ENCODE results near the gene DACT2. TPM values are rescaled to one million over a fixed set of nuclear protein-coding genes. Genes with fewer than 3 reads are reported as not detected.

DACT2 gene
- total and polyA plus RNA-seq, 9 of the 15 experiments (the other 6 are each of a cell fraction or from before 2014, with no cell fraction given): not detected

DNA sequence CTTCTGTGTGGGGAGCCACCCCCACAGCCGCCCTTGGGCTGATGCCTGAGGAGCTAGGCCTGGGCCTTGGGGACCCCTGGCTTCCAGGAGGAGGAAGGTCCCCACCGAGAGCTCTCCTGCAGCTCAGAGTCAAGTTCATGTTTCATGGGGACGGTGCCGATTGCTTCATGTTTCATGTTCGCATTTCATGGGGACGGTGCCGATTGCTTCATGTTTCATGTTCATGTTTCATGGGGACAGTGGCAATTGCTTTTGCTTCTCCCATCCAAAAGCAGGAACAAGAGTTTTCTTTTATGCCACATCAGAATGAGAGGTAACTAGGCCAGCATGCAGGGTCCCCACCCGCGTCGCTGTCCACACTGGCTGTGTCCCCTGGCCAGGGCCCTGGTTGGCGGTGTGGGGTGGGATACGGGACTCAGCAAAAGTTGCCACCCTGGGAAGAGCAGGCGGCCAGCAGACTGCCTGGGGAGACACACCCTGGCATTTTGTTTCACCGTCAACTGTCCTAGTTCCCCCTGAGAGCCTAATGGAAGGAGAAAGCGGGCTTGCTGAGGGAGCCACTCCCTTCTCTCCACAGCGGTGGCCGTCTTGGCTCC is 46.0 kb downstream of the DACT2 start (continued):
- TF ChIP-seq, protein P1, sequence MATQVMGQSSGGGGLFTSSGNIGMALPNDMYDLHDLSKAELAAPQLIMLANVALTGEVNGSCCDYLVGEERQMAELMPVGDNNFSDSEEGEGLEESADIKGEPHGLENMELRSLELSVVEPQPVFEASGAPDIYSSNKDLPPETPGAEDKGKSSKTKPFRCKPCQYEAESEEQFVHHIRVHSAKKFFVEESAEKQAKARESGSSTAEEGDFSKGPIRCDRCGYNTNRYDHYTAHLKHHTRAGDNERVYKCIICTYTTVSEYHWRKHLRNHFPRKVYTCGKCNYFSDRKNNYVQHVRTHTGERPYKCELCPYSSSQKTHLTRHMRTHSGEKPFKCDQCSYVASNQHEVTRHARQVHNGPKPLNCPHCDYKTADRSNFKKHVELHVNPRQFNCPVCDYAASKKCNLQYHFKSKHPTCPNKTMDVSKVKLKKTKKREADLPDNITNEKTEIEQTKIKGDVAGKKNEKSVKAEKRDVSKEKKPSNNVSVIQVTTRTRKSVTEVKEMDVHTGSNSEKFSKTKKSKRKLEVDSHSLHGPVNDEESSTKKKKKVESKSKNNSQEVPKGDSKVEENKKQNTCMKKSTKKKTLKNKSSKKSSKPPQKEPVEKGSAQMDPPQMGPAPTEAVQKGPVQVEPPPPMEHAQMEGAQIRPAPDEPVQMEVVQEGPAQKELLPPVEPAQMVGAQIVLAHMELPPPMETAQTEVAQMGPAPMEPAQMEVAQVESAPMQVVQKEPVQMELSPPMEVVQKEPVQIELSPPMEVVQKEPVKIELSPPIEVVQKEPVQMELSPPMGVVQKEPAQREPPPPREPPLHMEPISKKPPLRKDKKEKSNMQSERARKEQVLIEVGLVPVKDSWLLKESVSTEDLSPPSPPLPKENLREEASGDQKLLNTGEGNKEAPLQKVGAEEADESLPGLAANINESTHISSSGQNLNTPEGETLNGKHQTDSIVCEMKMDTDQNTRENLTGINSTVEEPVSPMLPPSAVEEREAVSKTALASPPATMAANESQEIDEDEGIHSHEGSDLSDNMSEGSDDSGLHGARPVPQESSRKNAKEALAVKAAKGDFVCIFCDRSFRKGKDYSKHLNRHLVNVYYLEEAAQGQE (IDR thresholded peaks at IDR 0.05; ENCODE audit: borderline replicate concordance): 0 out of 2 replicates have a peak, but pooled peaks have one; percentile 7
- TF ChIP-seq, protein P1 (CRISPR knock-in tag; IDR thresholded peaks at IDR 0.05; ENCODE audit: low read depth): no peak
- no peak for TF ChIP-seq ZNF134 (CRISPR knock-in tag; conservative IDR thresholded peaks at IDR 0.05)
- TF ChIP-seq, protein P2, sequence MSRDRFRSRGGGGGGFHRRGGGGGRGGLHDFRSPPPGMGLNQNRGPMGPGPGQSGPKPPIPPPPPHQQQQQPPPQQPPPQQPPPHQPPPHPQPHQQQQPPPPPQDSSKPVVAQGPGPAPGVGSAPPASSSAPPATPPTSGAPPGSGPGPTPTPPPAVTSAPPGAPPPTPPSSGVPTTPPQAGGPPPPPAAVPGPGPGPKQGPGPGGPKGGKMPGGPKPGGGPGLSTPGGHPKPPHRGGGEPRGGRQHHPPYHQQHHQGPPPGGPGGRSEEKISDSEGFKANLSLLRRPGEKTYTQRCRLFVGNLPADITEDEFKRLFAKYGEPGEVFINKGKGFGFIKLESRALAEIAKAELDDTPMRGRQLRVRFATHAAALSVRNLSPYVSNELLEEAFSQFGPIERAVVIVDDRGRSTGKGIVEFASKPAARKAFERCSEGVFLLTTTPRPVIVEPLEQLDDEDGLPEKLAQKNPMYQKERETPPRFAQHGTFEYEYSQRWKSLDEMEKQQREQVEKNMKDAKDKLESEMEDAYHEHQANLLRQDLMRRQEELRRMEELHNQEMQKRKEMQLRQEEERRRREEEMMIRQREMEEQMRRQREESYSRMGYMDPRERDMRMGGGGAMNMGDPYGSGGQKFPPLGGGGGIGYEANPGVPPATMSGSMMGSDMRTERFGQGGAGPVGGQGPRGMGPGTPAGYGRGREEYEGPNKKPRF (IDR thresholded peaks at IDR 0.05; ENCODE audit: low read depth, low read length): no peak
- no peak for TF ChIP-seq DIDO1 (tag; IDR thresholded peaks at IDR 0.05; ENCODE audit: low read depth)
- TF ChIP-seq CBX1 (IDR thresholded peaks at IDR 0.05; ENCODE audit: low read depth): no peak
- no peak for TF ChIP-seq ERF (CRISPR knock-in tag; IDR thresholded peaks at IDR 0.05)
